Islet precursor cell (in vitro differentiated cells): ENCODE results near the gene ACP3.
"Not testable (repeated sequence)": the region's sequence is repeated elsewhere in the genome, so short reads cannot be mapped to it uniquely, and the experiment has no call there.

Experiments
- DNase-seq: peaks from one replicate; pipeline ENCODE4 v3.0.0-alpha.2; 2018

Gene ACP3, protein sequence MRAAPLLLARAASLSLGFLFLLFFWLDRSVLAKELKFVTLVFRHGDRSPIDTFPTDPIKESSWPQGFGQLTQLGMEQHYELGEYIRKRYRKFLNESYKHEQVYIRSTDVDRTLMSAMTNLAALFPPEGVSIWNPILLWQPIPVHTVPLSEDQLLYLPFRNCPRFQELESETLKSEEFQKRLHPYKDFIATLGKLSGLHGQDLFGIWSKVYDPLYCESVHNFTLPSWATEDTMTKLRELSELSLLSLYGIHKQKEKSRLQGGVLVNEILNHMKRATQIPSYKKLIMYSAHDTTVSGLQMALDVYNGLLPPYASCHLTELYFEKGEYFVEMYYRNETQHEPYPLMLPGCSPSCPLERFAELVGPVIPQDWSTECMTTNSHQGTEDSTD

DNA sequence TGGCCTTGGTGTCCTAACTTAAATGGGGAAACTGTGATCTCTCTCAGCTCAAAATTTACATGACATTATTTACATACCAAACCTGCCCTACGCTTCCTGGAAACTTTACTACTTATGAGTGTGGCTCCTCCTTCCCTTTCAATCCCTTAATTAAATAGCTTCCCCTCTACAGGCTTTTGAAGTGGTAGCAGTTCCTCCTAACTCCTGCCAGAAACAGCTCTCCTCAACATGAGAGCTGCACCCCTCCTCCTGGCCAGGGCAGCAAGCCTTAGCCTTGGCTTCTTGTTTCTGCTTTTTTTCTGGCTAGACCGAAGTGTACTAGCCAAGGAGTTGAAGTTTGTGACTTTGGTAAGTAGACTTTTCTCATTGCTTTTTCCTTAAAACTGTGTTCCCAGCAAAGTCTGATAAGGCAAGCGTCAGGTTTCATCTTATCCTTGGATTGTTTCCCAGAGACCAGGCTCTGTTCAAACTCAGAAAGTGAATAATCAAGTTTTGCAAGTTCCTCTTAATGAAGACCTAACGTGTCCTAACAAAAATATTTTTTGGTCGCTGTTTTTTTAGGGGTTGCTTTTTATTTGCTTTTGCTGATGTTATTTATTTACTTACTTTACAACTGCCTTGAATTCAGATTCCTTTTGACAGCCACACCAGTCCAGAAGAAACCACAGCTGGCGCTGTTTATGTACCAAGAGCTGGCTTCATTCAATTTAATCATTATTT lies at the start of gene ACP3:
TSS of gene ACP3 (plus strand) at position 179 of the 720 bp plus-strand sequence. CDS start at position 229, 50 bp downstream.
- DNase-seq, result peak; percentile 66

DNA sequence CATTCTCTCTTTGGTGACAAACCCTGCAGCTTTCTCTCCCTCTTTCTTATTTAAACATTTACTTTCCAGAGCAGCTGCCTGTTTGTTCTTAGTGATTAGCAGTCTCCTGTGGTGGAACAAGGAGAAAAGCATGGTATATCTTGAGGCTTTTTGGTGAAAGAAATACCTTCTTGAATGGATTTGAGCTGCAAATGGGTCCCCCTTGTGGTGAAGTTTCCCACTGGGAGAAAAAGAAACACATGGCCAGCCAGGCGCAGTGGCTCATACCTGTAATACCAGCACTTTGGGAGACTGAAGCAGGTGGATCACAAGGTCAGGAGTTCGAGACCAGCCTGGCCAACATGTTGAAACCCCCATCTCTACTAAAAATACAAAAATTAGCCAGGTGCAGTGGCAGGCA lies 48.3 kb upstream of the ACP3 start:
- peak; percentile 65 for DNase-seq

DNA sequence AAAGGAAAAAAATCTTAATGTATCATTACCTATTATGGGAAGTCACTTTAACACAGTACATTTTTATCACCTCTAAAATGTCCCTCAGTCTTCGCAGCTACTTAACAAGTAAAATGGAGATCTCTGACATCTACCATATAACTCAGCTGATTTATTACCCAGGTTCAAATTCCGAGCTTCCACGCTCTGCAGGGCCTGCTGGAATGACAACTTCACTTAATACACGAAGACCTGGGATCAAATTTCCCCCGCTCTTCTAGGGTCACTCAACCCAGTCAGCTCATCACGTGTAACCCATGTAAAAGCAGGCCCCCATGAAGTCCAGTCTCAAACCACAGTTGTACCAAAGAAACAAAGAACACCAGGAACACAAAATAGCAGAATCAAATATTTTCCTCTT lies 44.2 kb upstream of the ACP3 start:
- no peak for DNase-seq

DNA sequence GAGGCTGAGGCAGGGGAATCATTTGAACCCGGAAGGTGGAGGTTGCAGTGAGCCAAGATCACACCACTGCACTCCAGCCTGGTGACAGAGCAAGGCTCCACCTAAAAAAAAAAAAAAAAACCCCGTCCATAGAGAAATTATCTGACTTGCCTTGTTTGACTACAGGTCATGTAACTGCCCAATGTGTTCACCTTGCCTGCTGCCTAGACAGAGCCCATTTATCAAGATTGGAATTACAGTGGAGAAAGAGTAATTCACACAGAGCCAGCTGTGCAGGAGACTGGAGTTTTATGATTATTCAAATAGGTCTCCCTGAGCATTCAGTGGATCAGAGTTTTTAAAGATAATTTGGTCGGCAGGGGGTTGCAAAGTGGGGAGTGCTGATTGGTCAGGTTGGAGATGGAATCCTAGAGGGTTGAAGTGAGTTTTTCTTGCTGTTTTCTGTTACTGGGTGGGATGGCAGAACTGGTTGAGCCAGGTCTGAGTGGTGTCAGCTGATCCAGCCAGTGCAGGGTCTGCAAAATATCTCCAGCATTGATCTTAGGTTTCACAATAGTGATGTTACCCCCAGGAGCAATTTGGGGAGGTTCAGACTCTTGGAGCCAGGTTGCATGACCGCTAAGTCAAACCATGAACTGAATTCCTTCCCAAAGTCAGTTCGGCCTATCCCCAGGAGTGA lies 40.8 kb upstream of the ACP3 start:
- peak; percentile 65 for DNase-seq

DNA sequence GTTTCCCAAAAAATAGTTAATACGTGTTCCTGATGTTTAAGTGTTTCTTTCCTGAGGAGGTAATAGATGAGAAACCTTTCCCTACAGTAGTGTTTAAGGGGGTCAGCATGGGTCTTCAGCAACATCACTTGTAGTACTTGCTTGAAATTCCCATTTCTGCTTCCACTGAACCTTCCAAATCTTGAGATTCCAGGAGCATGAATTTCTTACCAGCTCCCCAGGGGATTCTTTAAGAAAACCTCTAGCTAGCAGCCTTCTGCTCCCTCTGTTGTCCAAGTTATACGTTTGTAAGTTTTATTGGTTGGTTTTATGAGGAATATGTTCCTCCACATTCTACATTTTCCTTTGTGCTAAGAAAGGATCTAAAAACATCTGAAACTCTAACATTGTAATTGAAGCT lies 38.2 kb upstream of the ACP3 start:
- no peak for DNase-seq

DNA sequence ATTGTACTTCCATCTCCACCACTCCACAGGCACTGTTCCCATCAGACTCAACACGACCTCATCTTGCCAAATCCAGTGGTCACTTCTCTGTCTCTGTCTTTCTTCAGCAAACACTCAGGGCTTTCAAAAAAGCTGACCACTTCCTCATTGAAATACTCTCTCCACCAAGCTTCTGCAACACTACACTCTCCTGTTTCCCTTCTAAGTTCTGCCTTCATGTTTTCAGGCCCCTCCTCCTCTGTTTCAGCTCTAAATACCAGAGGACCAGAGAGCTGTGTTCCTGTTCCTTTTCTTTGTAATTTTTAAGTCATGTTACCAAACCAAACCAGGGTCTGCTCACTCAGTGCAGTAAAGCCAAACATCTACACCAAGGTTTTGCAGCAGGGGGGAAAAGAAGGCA lies 33.8 kb upstream of the ACP3 start:
- peak; percentile 78 for DNase-seq

DNA sequence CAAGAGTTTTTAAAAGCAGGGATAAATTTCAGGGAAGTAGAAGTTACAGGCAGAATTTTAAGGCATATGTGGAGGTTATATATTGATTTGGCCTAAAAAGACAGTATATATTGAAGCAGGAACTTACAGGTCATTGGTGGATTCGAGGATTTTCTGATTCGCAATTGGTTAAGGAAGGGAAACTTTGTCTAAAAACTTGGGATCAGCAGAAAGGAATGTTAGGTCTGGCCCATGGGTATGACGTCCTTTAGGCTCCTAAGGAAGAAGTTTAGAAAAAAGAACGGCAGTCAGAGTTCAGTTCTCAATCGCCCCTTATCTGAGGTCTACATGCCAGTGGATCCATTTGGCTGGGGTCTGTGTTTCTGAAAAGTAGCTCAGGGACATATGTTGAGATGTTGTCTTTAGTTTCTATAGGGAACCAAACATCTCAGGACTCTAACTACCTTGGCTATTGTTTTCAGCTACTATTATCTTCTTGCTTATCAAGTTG lies 33.2 kb upstream of the ACP3 start:
- no peak for DNase-seq

DNA sequence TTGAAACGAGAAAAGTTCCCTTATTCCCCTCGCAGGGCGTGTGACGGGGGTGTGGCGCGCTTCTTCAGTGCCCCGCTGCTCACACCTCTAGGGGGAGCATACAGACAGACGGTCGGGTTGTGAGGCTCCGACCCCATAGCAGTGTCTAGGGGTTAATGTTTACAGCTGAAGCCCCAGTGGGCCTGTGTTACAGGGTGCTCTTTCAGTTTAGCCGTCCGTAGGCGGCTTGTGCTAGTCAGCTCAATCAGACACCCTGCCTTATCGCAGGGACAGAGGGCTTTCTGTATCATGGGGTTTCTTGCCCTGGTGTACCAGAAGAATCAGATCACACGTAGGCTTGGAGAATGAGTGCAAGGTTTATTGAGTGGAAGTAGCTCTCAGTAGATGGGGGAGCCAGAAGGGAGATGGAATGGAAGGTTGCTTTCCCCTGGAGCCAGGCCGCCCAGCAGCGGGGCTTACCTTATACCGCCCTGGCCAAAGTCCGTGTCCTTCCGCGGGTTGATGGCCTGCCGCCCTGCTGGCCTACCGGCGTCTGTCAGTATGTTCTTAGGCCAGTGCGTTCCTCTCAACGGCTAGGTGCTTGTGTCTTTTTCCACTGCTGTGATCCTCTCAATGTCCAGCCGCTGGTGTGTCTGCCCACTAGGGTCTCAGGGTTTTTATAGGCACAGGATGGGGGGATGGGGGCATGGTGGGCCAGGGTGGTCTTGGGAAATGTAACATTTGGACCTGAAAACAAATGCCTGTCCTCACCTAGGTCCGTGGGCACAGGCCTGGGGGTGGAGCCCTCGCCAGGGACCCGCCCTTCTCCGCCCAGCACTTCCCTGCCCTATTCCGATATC lies 32.2 kb upstream of the ACP3 start:
- no peak for DNase-seq

DNA sequence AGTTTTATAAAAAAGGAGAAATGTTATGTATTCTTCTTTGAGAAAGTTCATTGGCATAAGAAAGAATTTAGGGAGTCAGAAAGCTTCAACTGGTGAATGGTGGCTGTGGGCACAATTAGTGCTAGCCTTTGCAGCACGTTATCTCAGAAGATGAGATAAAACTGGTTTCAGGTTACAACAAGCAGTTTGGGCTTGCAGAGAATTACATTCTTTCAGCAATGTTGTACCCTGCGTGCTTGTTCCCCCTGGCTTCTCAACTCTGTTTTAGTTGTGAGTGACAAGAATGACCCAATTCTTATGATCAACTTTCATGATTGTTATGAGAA lies 31.6 kb upstream of the ACP3 start:
- peak; percentile 55 for DNase-seq

DNA sequence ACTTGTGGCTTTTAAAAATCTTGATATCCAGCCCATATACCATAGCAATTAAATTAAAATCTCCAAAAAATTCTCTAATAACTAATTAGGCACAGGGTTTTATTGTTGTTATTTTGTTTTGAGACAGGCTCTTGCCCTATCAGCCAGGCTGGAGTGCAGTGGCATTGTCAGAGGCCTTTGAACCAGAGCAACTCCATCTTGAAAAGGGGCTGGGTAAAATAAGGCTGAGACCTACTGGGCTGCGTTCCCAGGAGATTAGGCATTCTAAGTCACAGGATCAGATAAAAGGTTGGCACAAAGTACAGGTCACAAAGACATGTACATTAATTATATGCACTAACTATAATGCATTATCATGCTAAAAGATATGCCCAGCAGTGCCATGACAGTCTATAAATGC lies 31.2 kb upstream of the ACP3 start:
- no peak for DNase-seq

DNA sequence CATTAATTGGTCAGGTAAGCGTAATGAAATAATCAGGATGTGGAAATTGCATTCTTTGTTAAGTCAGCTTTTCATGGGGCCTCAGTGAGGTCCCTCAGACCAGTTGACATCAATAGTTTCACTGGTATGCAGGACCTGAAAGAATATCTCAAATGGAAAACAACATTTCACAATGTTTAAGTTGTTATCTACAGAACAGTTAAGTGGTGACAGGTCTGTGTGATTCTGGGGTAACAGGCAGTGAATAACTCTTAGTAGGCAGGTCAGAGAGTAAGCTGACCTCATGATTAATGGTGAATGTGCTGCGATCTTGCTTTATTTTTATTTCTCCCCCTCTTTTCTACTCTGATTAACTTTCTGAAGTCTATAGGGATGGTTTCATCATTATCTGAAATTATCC lies 28.9 kb upstream of the ACP3 start:
- no peak for DNase-seq

DNA sequence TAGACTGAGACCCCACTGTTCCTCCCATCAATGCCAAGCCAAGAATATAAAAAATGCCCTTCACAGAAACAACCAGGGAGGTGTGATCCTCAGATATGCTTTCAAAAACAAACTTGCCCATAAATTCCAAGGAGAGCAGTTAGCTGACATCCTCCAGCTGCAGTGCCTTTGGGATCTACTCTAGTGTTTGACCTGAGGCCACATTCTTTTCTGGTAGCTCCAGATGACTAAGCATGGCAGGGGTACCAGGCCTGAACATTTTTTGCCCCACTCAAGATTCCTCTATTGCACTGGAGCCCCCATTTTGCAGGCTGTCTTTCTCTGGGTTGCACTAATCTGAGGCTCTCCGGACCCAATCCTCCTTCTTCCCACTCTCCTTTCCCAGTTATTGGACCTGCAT lies 27.9 kb upstream of the ACP3 start:
- peak; percentile 49 for DNase-seq

DNA sequence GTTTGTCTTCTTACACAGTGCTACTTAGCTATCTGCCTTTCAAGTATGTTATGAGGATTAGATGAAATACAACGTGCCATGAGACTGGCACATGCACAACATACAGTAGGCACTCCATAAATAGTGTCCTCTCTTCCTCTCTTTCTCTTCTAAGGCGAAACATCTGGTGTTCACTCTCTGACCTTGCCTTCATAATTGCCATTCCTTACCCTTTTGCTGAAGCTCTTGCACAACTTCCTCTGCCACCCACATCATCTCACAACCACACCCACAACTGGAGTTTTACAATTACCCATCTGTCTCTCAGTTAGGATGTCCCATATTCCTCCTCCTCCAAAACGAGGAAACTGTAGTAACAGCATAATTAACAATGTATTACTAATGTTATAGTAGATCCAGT lies 26.4 kb upstream of the ACP3 start:
- DNase-seq, result no peak

DNA sequence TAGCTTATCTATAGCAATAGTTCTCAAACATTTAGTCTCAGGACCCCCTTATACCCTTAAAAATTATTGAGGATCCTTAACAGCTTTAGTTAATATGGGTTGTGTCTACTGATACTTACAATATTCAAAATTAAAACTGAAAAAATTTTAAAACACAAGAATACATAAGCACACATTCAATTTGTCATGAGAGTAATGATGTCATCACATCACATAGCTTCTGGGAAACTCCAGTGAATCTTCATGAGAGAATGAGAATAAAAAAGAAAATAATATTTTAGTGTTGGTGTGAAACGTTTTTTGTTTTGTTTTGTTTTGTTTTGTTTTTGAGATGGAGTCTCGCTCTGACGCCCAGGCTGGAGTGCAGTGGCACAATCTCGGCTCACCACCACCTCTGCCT lies 25.2 kb upstream of the ACP3 start:
- no peak for DNase-seq

DNA sequence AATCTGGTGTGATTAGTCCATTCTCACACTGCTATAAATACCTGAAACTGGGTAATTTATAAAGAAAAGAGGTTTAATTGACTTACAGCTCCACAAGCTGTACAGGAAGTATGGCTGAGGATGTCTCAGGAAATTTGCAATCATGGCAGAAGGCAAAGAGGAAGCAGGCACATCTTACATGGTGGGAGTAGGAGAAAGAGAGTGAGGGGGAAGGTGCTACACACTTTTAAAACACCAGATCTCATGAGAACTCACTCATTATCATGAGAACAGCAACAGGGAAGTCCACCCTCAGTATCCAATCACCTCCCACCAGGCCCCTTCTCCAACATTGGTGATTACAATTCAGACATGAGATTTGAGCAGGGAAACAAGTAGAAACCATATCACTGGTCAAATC lies 24.0 kb upstream of the ACP3 start:
- DNase-seq, result no peak

DNA sequence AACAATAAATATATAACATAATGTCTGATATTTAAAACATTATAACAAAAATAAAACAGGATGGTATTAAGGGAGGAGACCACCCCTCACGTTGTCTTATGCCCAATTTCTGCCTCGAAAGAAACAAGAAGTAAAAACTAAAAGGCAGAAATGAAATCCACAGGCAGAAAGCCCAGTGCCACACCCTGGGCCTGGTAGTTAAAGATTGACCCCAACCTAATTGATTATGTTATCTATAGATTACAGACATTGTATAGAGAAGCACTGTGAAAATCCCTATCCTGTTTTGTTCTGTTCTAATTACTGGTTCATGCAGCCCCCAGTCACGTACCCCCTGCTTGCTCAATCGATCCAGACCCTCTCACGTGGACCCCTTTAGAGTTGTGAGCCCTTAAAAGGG lies 22.3 kb upstream of the ACP3 start:
- DNase-seq, result no peak

DNA sequence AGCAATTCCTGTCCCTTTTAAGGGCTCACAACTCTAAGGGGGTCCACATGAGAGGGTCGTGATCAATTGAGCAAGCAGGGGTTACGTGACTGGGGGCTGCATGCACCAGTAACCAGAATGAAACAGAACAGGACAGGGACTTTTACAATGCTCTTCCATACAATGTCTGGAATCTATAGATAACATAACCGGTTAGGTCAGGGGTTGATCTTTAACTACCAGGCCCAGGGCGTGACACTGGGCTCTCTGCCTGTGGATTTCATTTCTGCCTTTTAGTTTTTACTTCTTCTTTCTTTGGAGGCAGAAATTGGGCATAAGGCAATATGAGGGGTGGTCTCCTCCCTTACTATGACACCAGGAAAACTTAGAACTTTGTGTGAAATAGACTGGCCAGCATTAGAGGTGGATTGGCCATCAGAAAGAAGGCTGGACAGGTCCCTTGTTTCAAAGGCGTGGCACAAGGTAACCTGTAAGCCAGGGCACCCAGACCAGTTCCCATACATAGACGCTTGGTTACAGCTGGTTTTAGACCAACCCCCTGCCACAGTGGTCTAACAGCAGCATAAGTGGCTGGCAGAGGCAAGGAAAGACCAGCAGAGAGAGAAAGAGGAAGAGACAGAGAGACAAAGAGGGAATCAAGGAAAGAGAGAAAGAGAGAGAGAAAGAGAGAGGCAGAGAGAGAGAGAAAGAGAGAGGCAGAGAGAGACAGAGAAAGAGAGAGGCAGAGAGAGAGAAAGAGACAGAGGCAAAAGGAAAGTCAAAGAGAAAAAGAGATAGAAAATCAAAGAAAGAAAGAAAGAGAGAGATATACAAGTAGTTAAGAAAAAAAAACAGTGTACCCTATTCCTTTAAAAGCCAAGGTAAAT lies 13.6 kb upstream of the ACP3 start:
- DNase-seq, result not testable (repeated sequence)

DNA sequence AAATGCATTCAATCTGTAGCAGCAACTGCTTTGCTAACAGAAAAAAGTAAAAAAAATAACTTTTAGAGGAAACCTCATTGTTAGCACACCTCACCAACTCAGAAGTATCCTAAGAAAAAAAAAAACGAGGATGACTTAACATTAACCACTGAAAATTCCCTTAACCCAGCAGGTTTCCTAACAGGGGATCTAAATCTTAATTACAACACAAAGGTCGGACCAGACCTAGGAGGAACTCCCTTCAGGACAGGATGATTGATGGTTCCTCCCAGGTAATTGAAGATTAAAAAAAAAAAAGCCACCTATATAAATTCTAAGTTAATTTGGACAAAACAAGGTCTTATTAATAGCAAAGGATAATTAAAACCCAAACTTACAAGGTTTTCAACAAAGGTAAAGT lies 12.9 kb upstream of the ACP3 start:
- not testable (repeated sequence) for DNase-seq

DNA sequence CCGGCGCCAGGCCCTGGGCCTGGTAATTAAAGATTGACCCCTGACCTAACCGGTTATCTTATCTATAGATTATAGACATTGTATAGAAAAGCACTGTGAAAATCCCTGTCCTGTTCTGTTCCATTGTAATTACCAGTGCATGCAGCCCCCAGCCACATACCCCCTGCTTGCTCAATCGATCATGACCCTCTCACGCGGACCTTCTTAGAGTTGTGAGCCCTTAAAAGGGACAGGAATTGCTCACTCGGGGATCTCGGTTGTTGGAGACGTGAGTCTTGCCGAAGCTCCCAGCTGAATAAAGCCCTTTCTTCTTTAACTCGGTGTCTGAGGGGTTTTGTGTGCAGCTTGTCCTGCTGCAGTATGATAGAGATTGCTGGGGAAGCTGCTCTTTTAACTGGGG lies 7.2 kb upstream of the ACP3 start:
- DNase-seq, result not testable (repeated sequence)

DNA sequence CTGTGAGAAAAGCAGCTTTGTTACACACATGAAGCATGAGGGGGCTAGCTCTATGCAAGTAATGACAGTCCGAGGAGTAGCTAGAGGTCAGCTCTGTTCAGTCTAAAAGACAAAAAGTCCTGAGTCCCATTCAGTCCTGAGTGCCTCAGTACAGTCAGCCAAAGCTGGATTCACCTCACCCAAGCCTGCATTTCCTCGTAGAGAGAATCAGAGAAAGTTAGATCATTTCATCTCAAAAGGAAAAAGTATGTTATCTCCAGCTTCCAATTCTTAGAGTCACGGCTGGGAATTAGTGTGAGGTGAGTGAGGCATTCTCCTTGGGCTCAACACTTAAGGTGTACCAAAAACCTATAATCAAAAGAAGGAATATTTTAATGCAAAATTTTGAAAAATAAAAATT lies 5.9 kb upstream of the ACP3 start:
- no peak for DNase-seq

DNA sequence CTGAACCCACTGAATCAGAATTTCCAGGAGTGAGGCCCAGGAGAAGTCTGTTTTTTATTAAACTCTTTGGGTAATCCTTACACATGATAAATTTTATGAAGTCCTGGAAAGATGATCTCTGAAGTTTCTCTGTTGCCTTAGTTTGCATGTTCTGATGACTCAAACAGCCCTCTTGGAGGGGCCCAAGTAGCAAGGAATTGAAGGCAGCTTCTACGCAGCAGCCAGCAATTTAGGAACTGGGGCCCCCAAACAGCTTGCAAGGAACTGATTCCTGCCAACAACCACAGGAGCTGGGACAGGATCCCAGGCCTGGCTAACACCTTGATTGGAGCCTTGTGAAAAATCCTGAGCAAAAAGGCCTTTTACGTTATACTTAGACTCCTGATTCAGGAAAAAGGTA lies 5.4 kb upstream of the ACP3 start:
- no peak for DNase-seq

DNA sequence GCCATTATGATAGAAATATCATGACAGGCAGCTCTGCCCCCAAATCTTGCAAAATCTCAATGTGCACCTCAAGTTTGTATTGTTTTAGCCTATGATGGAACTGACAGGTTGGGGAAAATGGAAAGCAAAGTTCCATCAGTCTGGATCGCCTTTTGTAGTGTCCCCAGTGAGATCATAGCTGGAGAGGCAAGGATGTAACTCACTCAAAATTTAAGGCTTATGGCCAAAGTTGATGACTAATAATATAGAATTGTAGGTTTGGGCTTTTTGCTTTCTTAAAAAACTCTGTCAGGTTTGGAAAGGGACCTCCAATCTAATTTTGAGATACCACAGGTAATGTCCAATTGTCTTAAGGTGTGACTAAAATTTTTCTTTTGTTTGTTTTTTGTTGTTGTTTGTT lies 1.4 kb upstream of the ACP3 start:
- no peak for DNase-seq
